Mesenchymal stem cell (in vitro differentiated cells and primary cell): ENCODE results near the gene TNNT2.
A peak's percentile ranks its signal among the peaks of the same experiment; 100 is the strongest.

Experiments
- DNase-seq: peaks from one replicate; pipeline ENCODE4 v3.0.0-alpha.2; 2013
- H2AFZ ChIP-seq: one replicate; pipeline ENCODE4 v1.6.1; 2013; ENCODE audit warnings: low read depth, mild to moderate bottlenecking, control low read depth, inconsistent platforms, low read length, moderate library complexity
- H2AK5ac ChIP-seq: 2 replicates; pipeline ENCODE4 v1.6.1; 2013; ENCODE audit warnings: low read length, moderate library complexity, mild to moderate bottlenecking, inconsistent platforms; ENCODE audit not compliant: severe bottlenecking
- H2BK120ac ChIP-seq: one replicate; pipeline ENCODE4 v1.6.1; 2013; ENCODE audit warnings: low read depth, mild to moderate bottlenecking, inconsistent platforms, low read length, moderate library complexity
- H2BK12ac ChIP-seq, 2 experiments: one replicate each; pipeline ENCODE4 v1.6.1; 2013; ENCODE audit warnings: inconsistent platforms in 2 of 2, low read length in 2 of 2, mild to moderate bottlenecking in 2 of 2, moderate library complexity in 2 of 2, control low read depth in 1 of 2
- H2BK15ac ChIP-seq: one replicate; pipeline ENCODE4 v1.6.1; 2013; ENCODE audit warnings: mild to moderate bottlenecking, low read depth, inconsistent platforms; ENCODE audit not compliant: poor library complexity, severe bottlenecking
- H2BK5ac ChIP-seq: 2 replicates; pipeline ENCODE4 v1.6.1; 2013; ENCODE audit warnings: low read depth, mild to moderate bottlenecking, low read length, control low read depth, inconsistent platforms; ENCODE audit not compliant: poor library complexity, severe bottlenecking
- H3K14ac ChIP-seq, 2 experiments: one replicate each; pipeline ENCODE4 v1.6.1; 2013; ENCODE audit warnings: inconsistent platforms in 2 of 2, low read length in 2 of 2, control low read depth in 1 of 2, mild to moderate bottlenecking in 1 of 2, moderate library complexity in 1 of 2
- H3K18ac ChIP-seq, 2 experiments: one replicate each; pipeline ENCODE4 v1.6.1; 2013; ENCODE audit warnings: inconsistent platforms in 2 of 2, low read length in 2 of 2, control low read depth in 1 of 2, low read depth in 1 of 2, mild to moderate bottlenecking in 1 of 2
- H3K23ac ChIP-seq, 2 experiments: one replicate each; pipeline ENCODE4 v1.6.1; 2013; ENCODE audit warnings: inconsistent platforms in 2 of 2, low read length in 2 of 2, mild to moderate bottlenecking in 2 of 2, moderate library complexity in 2 of 2, control low read depth in 1 of 2
- H3K27ac ChIP-seq: 2 replicates; pipeline ENCODE4 v1.5.1; 2013; ENCODE audit warnings: mild to moderate bottlenecking, moderate library complexity, low read length, control low read depth, inconsistent platforms; ENCODE audit not compliant: poor library complexity, severe bottlenecking
- H3K27me3 ChIP-seq, 2 experiments: 2 replicates each; pipeline versions ENCODE4 v1.6.1 to v1.7.0; 2013; ENCODE audit warnings: low read length in 2 of 2, mild to moderate bottlenecking in 2 of 2, moderate library complexity in 2 of 2, control low read depth in 1 of 2, inconsistent platforms in 1 of 2; ENCODE audit not compliant: control insufficient read depth in 1 of 2, insufficient read depth in 1 of 2
- H3K36me3 ChIP-seq, 2 experiments: 2 replicates each; pipeline versions ENCODE4 v1.6.1 to v1.7.0; 2013; ENCODE audit warnings: low read length in 2 of 2, control low read depth in 1 of 2, inconsistent platforms in 1 of 2, low read depth in 1 of 2, mild to moderate bottlenecking in 1 of 2; ENCODE audit not compliant: insufficient read depth in 2 of 2, control insufficient read depth in 1 of 2
- H3K4ac ChIP-seq, 2 experiments: one replicate each; pipeline ENCODE4 v1.6.1; 2013; ENCODE audit warnings: inconsistent platforms in 2 of 2, low read length in 2 of 2, mild to moderate bottlenecking in 2 of 2, moderate library complexity in 2 of 2, control low read depth in 1 of 2, low read depth in 1 of 2
- H3K4me1 ChIP-seq: 2 replicates; pipeline ENCODE4 v1.6.1; 2013; ENCODE audit warnings: low read depth, low read length, control low read depth; ENCODE audit not compliant: control insufficient read depth, insufficient read depth
- H3K4me2 ChIP-seq: 2 replicates; pipeline ENCODE4 v1.6.1; 2013; ENCODE audit warnings: low read length, mild to moderate bottlenecking, inconsistent platforms; ENCODE audit not compliant: poor library complexity, severe bottlenecking
- H3K4me3 ChIP-seq, 2 experiments: 2 replicates each; pipeline versions ENCODE4 v1.5.1 to v1.7.0; 2013; ENCODE audit warnings: low read length in 2 of 2, mild to moderate bottlenecking in 2 of 2, control low read depth in 1 of 2, low read depth in 1 of 2; ENCODE audit not compliant: insufficient read depth in 1 of 2
- H3K79me1 ChIP-seq: replicated peaks from 2 replicates; pipeline ENCODE4 v1.6.1; 2013; ENCODE audit warnings: mild to moderate bottlenecking, control low read depth, low read length, inconsistent platforms; ENCODE audit not compliant: poor library complexity, severe bottlenecking
- H3K9ac ChIP-seq: 2 replicates; pipeline ENCODE4 v1.7.0; 2013; ENCODE audit warnings: mild to moderate bottlenecking, low read length, moderate library complexity
- H3K9me3 ChIP-seq: 2 replicates; pipeline ENCODE4 v1.7.0; 2013; ENCODE audit warnings: mild to moderate bottlenecking, low read length; ENCODE audit not compliant: control insufficient read depth
- H4K8ac ChIP-seq: one replicate; pipeline ENCODE4 v1.6.1; 2013; ENCODE audit warnings: inconsistent platforms, mild to moderate bottlenecking, low read length, moderate library complexity
- H4K91ac ChIP-seq: one replicate; pipeline ENCODE4 v1.6.1; 2013; ENCODE audit warnings: mild to moderate bottlenecking, low read length, inconsistent platforms
- WGBS: methylation state at CpG from one replicate; pipeline ENCODE4 v1.1.7; 2013; ENCODE audit warnings: mixed read lengths; 5-methylcytosine and 5-hydroxymethylcytosine counted together

TNNT2 gene

GRCh38 chr1:201419746-201420607 lies 42.5 kb upstream of the TNNT2 start:
- H2AK5ac ChIP-seq, result peak overlapping the region; percentile 33
- no peak overlapping the region for H3K4me2 ChIP-seq
- peaks cover 15% of the 10 kb centered on the region for H3K9me3 ChIP-seq
- H3K4me1 ChIP-seq, result peaks cover 32% of the 10 kb centered on the region
- no peak overlapping the region for H3K9ac ChIP-seq
- no peak overlapping the region for H3K14ac ChIP-seq
- H2BK120ac ChIP-seq, result no peak overlapping the region
- H2BK12ac ChIP-seq, result no peak overlapping the region
- no peak overlapping the region for H4K91ac ChIP-seq
- H3K27me3 ChIP-seq, result peaks cover 0 to 70% of the 10 kb centered on the region in 2 experiments
- 57% methylated on average over 11 of the region's 12 CpGs for WGBS
- peak overlapping the region; percentile 31 for H2BK5ac ChIP-seq
- H3K4ac ChIP-seq, result no peak overlapping the region
- H4K8ac ChIP-seq, result no peak overlapping the region
- no peaks in the 10 kb centered on the region for H3K79me1 ChIP-seq
- H3K4me3 ChIP-seq, result no peak overlapping the region
- H2BK15ac ChIP-seq, result no peak overlapping the region
- H3K23ac ChIP-seq, result no peak overlapping the region
- H3K36me3 ChIP-seq, result no peaks in the 10 kb centered on the region
- no peak overlapping the region for H2AFZ ChIP-seq
- H3K18ac ChIP-seq, result no peak overlapping the region
- no peak for DNase-seq
- H3K27ac ChIP-seq, result no peak overlapping the region

DNA sequence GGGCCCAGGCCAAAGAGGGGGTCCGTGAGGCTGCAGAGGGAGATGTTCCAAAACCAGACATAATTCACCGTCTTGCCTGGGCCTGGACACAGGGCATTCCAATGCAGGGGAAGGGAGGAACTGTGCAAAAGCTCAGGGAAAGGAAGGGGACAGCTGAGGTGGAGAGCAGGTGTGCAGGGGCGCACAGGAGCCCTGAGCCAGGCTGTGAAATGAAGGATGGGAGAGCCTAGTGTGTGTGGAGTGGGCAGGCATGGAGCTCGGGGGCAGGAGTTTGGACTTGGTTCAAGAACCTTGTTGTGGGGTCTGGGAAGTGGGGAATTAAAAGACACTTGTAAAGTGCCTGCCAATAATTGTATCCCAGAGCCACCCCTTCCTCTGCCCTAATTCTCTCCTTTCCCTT lies 41.8 kb upstream of the TNNT2 start:
- WGBS, result 76% methylated on average over 3 of the region's 4 CpGs
- H3K9me3 ChIP-seq, result peaks cover 14% of the 10 kb centered on the region
- H3K23ac ChIP-seq, result no peak overlapping the region
- no peak overlapping the region for H2BK15ac ChIP-seq
- no peaks in the 10 kb centered on the region for H3K36me3 ChIP-seq
- no peak overlapping the region for H2AFZ ChIP-seq
- no peak overlapping the region for H2BK120ac ChIP-seq
- DNase-seq, result no peak
- no peak overlapping the region for H2BK5ac ChIP-seq
- H3K79me1 ChIP-seq, result no peaks in the 10 kb centered on the region
- peak overlapping the region; percentile 82 for H2AK5ac ChIP-seq
- no peak overlapping the region for H4K91ac ChIP-seq
- no peak overlapping the region for H3K9ac ChIP-seq
- H3K14ac ChIP-seq, result peak overlapping the region in 1 of 2 experiments; percentile 74
- H4K8ac ChIP-seq, result no peak overlapping the region
- H3K18ac ChIP-seq, result peak overlapping the region in 1 of 2 experiments; percentile 29
- H3K4ac ChIP-seq, result no peak overlapping the region
- peaks cover 0 to 76% of the 10 kb centered on the region in 2 experiments for H3K27me3 ChIP-seq
- peaks cover 32% of the 10 kb centered on the region for H3K4me1 ChIP-seq
- no peak overlapping the region for H3K4me2 ChIP-seq
- H3K27ac ChIP-seq, result no peak overlapping the region
- H2BK12ac ChIP-seq, result no peak overlapping the region
- H3K4me3 ChIP-seq, result no peak overlapping the region

- Histone ChIP-seq H3K23ac (no peak overlapping the region), H3K4ac (no peak overlapping the region), H3K9me3 (peaks cover 14% of the 10 kb centered on the region), H3K36me3 (no peaks in the 10 kb centered on the region), H3K4me2 (no peak overlapping the region), H3K79me1 (no peaks in the 10 kb centered on the region), H4K91ac (no peak overlapping the region), H2BK5ac (no peak overlapping the region), H3K27ac (no peak overlapping the region), H3K27me3 (peaks cover 0 to 76% of the 10 kb centered on the region in 2 experiments), H2AFZ (no peak overlapping the region), H3K9ac (no peak overlapping the region), H2BK15ac (no peak overlapping the region), H2AK5ac (no peak overlapping the region), H2BK120ac (no peak overlapping the region), H3K14ac (no peak overlapping the region), H3K4me1 (peaks cover 29% of the 10 kb centered on the region), H4K8ac (no peak overlapping the region), H2BK12ac (no peak overlapping the region), H3K18ac (no peak overlapping the region), H3K4me3 (no peak overlapping the region)
- DNase-seq, result no peak
- WGBS, result 71% methylated on average over 2 of the region's 3 CpGs
Measured at GRCh38 chr1:201418461-201418860, 41.0 kb upstream of the TNNT2 start.

DNA sequence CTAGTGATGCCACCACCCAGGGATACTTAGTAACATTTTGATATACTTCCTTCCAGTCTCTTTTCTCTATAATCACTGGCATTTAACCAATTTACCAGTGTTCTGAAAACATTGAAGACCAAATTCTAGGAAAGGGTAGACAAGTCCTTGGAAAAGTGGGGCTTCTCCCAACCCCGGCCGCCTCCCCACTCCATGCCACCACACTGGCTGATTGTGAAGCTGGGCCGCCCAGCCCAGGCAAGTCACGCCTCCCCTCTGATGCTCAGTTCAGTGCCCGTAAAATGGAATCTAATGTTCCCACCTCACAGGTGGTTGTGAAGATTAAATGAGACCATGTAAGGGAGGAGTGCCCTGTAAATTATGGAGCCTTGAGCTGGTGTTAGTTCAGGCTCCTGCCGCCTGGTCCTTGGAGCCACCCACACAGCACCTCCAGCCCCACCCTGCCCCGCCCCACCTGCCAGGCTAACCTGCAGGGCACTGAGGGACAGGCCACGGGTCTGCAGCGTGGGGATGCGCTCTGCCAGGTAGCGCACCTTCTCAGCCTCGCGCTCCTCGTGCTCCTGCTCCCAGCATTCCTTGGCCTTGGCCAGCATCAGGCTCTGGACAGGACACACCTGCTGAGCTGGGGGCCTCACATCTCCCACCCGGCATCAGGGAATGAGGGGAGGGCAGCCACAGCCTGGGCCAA lies 36.7 kb upstream of the TNNT2 start:
- no peak overlapping the region for H4K91ac ChIP-seq
- DNase-seq, result no peak
- H3K9me3 ChIP-seq, result peaks cover 14% of the 10 kb centered on the region
- 87% methylated on average over 11 of the region's 15 CpGs for WGBS
- H2AFZ ChIP-seq, result no peak overlapping the region
- no peak overlapping the region for H3K4ac ChIP-seq
- peaks cover 0 to 82% of the 10 kb centered on the region in 2 experiments for H3K27me3 ChIP-seq
- H2BK120ac ChIP-seq, result no peak overlapping the region
- no peak overlapping the region for H3K9ac ChIP-seq
- H2AK5ac ChIP-seq, result no peak overlapping the region
- H3K4me3 ChIP-seq, result no peak overlapping the region
- H3K4me1 ChIP-seq, result peaks cover 6% of the 10 kb centered on the region
- no peak overlapping the region for H3K27ac ChIP-seq
- no peak overlapping the region for H3K18ac ChIP-seq
- no peaks in the 10 kb centered on the region for H3K36me3 ChIP-seq
- no peak overlapping the region for H3K23ac ChIP-seq
- no peak overlapping the region for H3K4me2 ChIP-seq
- H2BK15ac ChIP-seq, result no peak overlapping the region
- no peak overlapping the region for H2BK12ac ChIP-seq
- no peak overlapping the region for H4K8ac ChIP-seq
- peak overlapping the region in 1 of 2 experiments; percentile 11 for H3K14ac ChIP-seq
- H2BK5ac ChIP-seq, result no peak overlapping the region
- H3K79me1 ChIP-seq, result no peaks in the 10 kb centered on the region
